Activated T-cell treated with anti-CD3 and anti-CD28 coated beads, Interleukin-2, amount 50 U/mL, for 48 hours (primary cell): ENCODE data around the gene RAB11FIP4.
A peak's percentile ranks its signal among the peaks of the same experiment; 100 is the strongest.

Source experiments
- DNase-seq, 2 experiments: peaks; one replicate each; pipeline ENCODE4 v3.0.0-alpha.2; 2020

RAB11FIP4 gene

GRCh38 chr17:31573047-31573446, 181.6 kb downstream of the RAB11FIP4 start:
- no peak for DNase-seq

- no peak for DNase-seq
These were observed 182.4 kb downstream of the RAB11FIP4 start for GRCh38 chr17:31573861-31574260.

- DNase-seq, result no peak
These were observed 183.0 kb downstream of the RAB11FIP4 start for GRCh38 chr17:31574458-31574857.

GRCh38 chr17:31575043-31575442, 183.6 kb downstream of the RAB11FIP4 start:
- DNase-seq, result no peak

- DNase-seq, result no peak
These were observed 187.8 kb downstream of the RAB11FIP4 start for GRCh38 chr17:31579265-31579664.

GRCh38 chr17:31580316-31580705, 188.8 kb downstream of the RAB11FIP4 start:
- no peak for DNase-seq

- DNase-seq, result peak in 1 of 2 experiments; percentile 22
These were observed 189.4 kb downstream of the RAB11FIP4 start for GRCh38 chr17:31580706-31581490.

- DNase-seq, result no peak
These were observed 190.0 kb downstream of the RAB11FIP4 start for GRCh38 chr17:31581491-31581890.

- no peak for DNase-seq
These were observed 190.9 kb downstream of the RAB11FIP4 start for GRCh38 chr17:31582151-31582907.

- no peak for DNase-seq
These were observed 192.4 kb downstream of the RAB11FIP4 start for GRCh38 chr17:31583772-31584356.

- no peak for DNase-seq
These were observed 193.2 kb downstream of the RAB11FIP4 start for GRCh38 chr17:31584438-31585279.

- DNase-seq, result no peak
These were observed 193.8 kb downstream of the RAB11FIP4 start for GRCh38 chr17:31585280-31585630.

- DNase-seq, result no peak
These were observed 195.5 kb downstream of the RAB11FIP4 start for GRCh38 chr17:31586946-31587345.

- DNase-seq, result no peak
These were observed 196.0 kb downstream of the RAB11FIP4 start for GRCh38 chr17:31587462-31587861.
